Measurements from ENCODE around the gene HOXC6.

The HOXC6 gene

GRCh38 chr12:54010053-54010971, 17.9 kb upstream of the HOXC6 start (continued):
- TF ChIP-seq PRDM10 (tag by site-specific recombination; IDR thresholded peaks at IDR 0.05) (peak; percentile 68), ZNF530 (tag by site-specific recombination; IDR thresholded peaks at IDR 0.05; ENCODE audit: low read depth) (no peak)

- peak overlapping the region; percentile 93 for H3K27ac ChIP-seq (ENCODE audit: extremely low read depth, low read depth, low read length)
- H3K4me3 ChIP-seq (ENCODE audit: low read depth, low read length): no peak overlapping the region
- no peaks in the 10 kb centered on the region for H3K36me3 ChIP-seq (ENCODE audit: control insufficient read depth in 2 of 2, insufficient read depth in 1 of 2, low read length in 2 of 2)
- POLR2A ChIA-PET: interaction anchor here (0.6 kb wide), 1 partner anchor 178 kb away, joined by 6 read pairs; the partner anchor contains the start of gene SMUG1
- peaks cover 48% of the 10 kb centered on the region for H3K4me1 ChIP-seq (ENCODE audit: control insufficient read depth, insufficient read depth, low read length)
- CTCF ChIA-PET: no interaction called here
- no peaks in the 10 kb centered on the region for H3K9me3 ChIP-seq (ENCODE audit: control insufficient read depth, insufficient read depth, low read depth, low read length)
- TF ChIP-seq ZBTB7A (tag by site-specific recombination; IDR thresholded peaks at IDR 0.05; ENCODE audit: low read depth): no peak
- TF ChIP-seq ZNF521 (tag by site-specific recombination; IDR thresholded peaks at IDR 0.05): no peak
- TF ChIP-seq ZNF768 (tag by site-specific recombination; IDR thresholded peaks at IDR 0.05): no peak
- no peak for TF ChIP-seq ZNF132 (tag by site-specific recombination; IDR thresholded peaks at IDR 0.05; ENCODE audit: borderline replicate concordance)
- no peak; the same call in 1 of the 2 replicates for TF ChIP-seq ZFP69B (tag by site-specific recombination; IDR thresholded peaks at IDR 0.05)
- TF ChIP-seq KLF8 (tag by site-specific recombination; IDR thresholded peaks at IDR 0.05): no peak
- TF ChIP-seq REST (tag by site-specific recombination; IDR thresholded peaks at IDR 0.05): peak; percentile 53
- TF ChIP-seq ZNF561 (tag by site-specific recombination; IDR thresholded peaks at IDR 0.05; ENCODE audit: borderline replicate concordance): no peak
- no peak for TF ChIP-seq ZBTB10 (tag by site-specific recombination; IDR thresholded peaks at IDR 0.05)
- no peak for TF ChIP-seq ZSCAN18 (tag by site-specific recombination; IDR thresholded peaks at IDR 0.05)
- TF ChIP-seq CTCF (tag by site-specific recombination; IDR thresholded peaks at IDR 0.05): no peak
- TF ChIP-seq ZNF24 (tag by site-specific recombination; IDR thresholded peaks at IDR 0.05): no peak
- TF ChIP-seq ZNF596 (tag by site-specific recombination; IDR thresholded peaks at IDR 0.05): peak; percentile 79
- no peak for TF ChIP-seq ZNF449 (tag by site-specific recombination; IDR thresholded peaks at IDR 0.05)
- 0 out of 2 replicates have a peak, but pooled peaks have one; percentile 5 for TF ChIP-seq ZNF654 (tag by site-specific recombination; IDR thresholded peaks at IDR 0.05; ENCODE audit: low read depth)
- no peak for TF ChIP-seq ZIC2 (tag by site-specific recombination; IDR thresholded peaks at IDR 0.05)
Measured at GRCh38 chr12:54010972-54011664, 17.1 kb upstream of the HOXC6 start.
